Subcutaneous abdominal adipose tissue (tissue), 5 donors: ENCODE data around the gene UBXN10.

ENCODE experiments used
- H3K27ac ChIP-seq: one replicate; pipeline ENCODE4 v1.7.0; 2013; ENCODE audit warnings: low read depth, mild to moderate bottlenecking, inconsistent platforms, low read length, moderate library complexity
- H3K27me3 ChIP-seq, 5 donors: one replicate each; pipeline ENCODE4 v1.7.0; 2013; ENCODE audit warnings: low read length in 5 of 5, inconsistent platforms in 1 of 5; ENCODE audit not compliant: control insufficient read depth in 5 of 5, insufficient read depth in 4 of 5
- H3K36me3 ChIP-seq, 5 donors: one replicate each; pipeline ENCODE4 v1.7.0; 2013; ENCODE audit warnings: low read length in 5 of 5; ENCODE audit not compliant: control insufficient read depth in 5 of 5, insufficient read depth in 5 of 5
- H3K4me1 ChIP-seq, 5 donors: one replicate each; pipeline ENCODE4 v1.7.0; 2013; ENCODE audit warnings: low read length in 5 of 5, mild to moderate bottlenecking in 3 of 5, moderate library complexity in 1 of 5; ENCODE audit not compliant: control insufficient read depth in 5 of 5, insufficient read depth in 5 of 5
- H3K4me3 ChIP-seq, 5 donors: one replicate each; pipeline ENCODE4 v1.7.0; 2013; ENCODE audit warnings: low read length in 5 of 5, low read depth in 1 of 5
- H3K9ac ChIP-seq, 5 donors: one replicate each; pipeline ENCODE4 v1.7.0; 2013; ENCODE audit warnings: low read length in 5 of 5, mild to moderate bottlenecking in 4 of 5, moderate library complexity in 3 of 5
- H3K9me3 ChIP-seq, 5 donors: one replicate each; pipeline ENCODE4 v1.7.0; 2013; ENCODE audit warnings: low read length in 5 of 5; ENCODE audit not compliant: control insufficient read depth in 5 of 5
- donor health status: healthy.
- donor health status: healthy.
- donor health status: healthy.
- donor health status: healthy.
- donor health status: healthy.

UBXN10 gene

DNA sequence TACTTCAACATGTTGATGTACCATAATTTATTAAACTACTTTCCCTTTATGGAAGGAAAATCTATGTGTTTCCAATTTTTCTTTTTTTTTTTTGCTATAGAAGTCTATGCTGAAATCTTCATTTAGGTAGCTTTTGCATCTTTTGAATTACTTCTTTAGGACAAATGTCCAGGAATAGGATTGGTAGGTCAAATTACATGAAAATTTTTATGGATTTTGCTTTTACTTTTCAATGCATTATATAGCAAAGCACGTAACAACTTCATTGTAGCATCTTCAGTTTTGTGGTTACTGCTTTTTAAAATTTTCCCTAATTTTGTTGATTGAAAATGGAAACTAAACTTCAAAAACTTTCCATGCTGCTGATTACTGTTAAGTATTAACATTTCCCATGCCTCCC is 12.4 kb downstream of the UBXN10 start:
- Histone ChIP-seq H3K4me3 (no peak overlapping the region), H3K27ac (no peak overlapping the region), H3K9ac (no peak overlapping the region), H3K9me3 (no peaks in the 10 kb centered on the region), H3K4me1 (peaks cover 0 to 9% (median 5%) of the 10 kb centered on the region in 5 donors), H3K27me3 (peaks cover 0 to 4% (median 0%) of the 10 kb centered on the region in 5 donors), H3K36me3 (no peaks in the 10 kb centered on the region)

DNA sequence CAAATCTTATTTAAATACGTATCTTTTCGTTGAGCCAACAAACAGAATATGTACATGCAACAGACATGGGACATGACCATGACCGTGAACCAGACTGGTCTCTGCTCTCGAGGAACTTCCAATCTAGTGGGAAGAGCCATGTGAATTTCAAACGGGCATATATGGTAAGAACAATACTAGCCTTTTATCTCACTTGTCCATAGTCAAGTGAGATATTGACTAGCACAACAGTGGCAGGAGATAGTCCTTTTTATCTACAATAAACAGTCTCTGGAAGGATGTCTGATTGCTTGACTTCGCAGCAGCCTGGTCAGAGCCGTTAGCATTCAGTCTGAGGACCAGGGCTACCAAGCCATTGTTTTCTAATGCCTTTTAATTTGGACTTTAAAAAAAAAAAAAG is 13.0 kb downstream of the UBXN10 start:
- no peak overlapping the region for H3K9ac ChIP-seq
- H3K9me3 ChIP-seq: no peaks in the 10 kb centered on the region
- peaks cover 0 to 6% (median 0%) of the 10 kb centered on the region in 5 donors for H3K27me3 ChIP-seq
- no peak overlapping the region for H3K27ac ChIP-seq
- peaks cover 0 to 9% (median 5%) of the 10 kb centered on the region in 5 donors for H3K4me1 ChIP-seq
- H3K36me3 ChIP-seq: no peaks in the 10 kb centered on the region
- no peak overlapping the region for H3K4me3 ChIP-seq

DNA sequence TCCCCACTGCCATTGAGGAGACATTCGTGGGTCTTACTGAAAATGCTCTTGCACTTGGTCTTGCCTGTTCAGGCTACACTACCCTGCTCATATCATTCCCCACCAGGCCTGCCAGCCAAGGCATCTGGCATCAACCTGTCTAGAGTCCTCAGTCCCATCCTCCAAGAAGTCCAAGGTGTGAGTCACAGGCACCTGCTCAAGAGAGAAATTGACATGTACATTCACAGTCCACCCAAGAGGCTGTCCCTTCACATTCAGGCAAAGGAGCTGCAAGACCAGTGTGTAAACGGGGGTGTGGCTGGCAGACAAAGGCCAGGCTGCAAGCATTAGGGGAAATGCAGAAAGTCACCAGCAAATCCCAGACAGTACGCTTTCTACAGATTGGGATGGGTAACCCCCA is 13.5 kb downstream of the UBXN10 start:
- no peaks in the 10 kb centered on the region for H3K36me3 ChIP-seq
- H3K27me3 ChIP-seq: peaks cover 0 to 6% (median 0%) of the 10 kb centered on the region in 5 donors
- H3K27ac ChIP-seq: no peak overlapping the region
- H3K9me3 ChIP-seq: no peaks in the 10 kb centered on the region
- H3K9ac ChIP-seq: no peak overlapping the region
- H3K4me1 ChIP-seq: peaks cover 0 to 7% (median 5%) of the 10 kb centered on the region in 5 donors
- H3K4me3 ChIP-seq: no peak overlapping the region

DNA sequence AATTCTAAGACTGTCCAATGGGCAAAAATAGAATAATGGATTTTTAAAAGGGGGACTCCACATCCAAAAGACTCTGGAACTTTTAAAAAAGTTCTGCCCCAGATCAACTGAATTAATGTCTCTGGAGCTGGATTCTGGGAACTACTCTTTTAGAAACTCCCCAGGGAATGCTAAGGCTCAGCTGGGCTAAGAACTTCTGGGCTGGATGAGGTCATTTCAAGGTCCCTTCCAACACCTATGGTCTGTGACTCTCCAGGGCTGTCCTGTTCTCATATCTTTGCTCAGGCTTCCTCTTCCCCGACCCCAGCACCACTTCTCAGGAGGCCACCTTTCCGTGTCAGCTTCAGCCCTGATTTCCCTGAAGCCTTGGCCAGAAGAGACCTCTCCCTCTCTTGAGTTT is 13.9 kb downstream of the UBXN10 start:
- H3K9ac ChIP-seq: no peak overlapping the region
- peaks cover 0 to 6% (median 0%) of the 10 kb centered on the region in 5 donors for H3K27me3 ChIP-seq
- no peaks in the 10 kb centered on the region for H3K36me3 ChIP-seq
- no peak overlapping the region for H3K4me3 ChIP-seq
- no peaks in the 10 kb centered on the region for H3K9me3 ChIP-seq
- peaks cover 0 to 4% (median 3%) of the 10 kb centered on the region in 5 donors for H3K4me1 ChIP-seq
- no peak overlapping the region for H3K27ac ChIP-seq

DNA sequence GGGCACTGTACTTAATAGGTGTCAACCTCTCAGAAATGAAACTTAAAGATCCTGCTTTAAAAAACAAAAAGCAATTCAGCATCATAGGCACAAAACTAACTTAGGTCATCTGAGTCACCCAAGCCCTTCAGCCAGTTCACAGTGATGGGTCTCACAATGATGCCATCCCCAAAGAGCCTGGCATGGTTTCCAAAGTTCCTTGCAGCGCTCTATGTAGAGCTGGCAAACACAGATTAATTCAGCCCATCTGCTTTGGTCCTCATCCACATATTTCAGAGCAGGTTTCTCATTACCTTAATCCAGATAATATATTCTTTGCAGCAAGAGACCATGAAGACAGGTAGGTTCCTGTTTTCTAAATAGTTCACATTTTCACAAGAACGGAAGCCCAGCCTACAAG is 15.1 kb downstream of the UBXN10 start:
- H3K9ac ChIP-seq: no peak overlapping the region
- no peaks in the 10 kb centered on the region for H3K9me3 ChIP-seq
- H3K36me3 ChIP-seq: no peaks in the 10 kb centered on the region
- no peak overlapping the region for H3K4me3 ChIP-seq
- H3K27me3 ChIP-seq: peaks cover 0 to 4% (median 0%) of the 10 kb centered on the region in 5 donors
- peaks cover 0 to 8% (median 7%) of the 10 kb centered on the region in 5 donors for H3K4me1 ChIP-seq
- H3K27ac ChIP-seq: no peak overlapping the region

DNA sequence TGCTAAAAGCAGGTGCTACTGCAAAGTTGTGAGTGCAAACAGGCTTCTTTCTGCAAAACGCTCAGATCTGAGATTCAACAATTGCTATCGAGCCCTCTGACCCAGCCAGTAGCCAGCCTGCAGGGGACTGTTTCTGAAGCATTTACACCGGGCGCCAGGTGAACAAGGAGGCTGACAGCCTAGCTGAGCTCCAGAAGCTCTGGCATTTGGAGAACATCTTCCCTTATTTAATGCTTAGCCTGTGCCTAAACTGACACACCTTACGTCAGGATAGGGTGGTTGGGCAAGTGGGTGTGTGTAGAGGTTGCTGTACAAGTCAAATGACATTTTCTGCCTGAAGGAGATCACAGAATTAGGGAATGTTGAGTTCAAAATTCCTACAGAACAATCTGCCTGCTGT is 16.3 kb downstream of the UBXN10 start:
- Histone ChIP-seq H3K4me3 (no peak overlapping the region), H3K27me3 (peaks cover 0 to 3% (median 0%) of the 10 kb centered on the region in 5 donors), H3K4me1 (peaks cover 0 to 8% (median 7%) of the 10 kb centered on the region in 5 donors), H3K9ac (no peak overlapping the region), H3K27ac (no peak overlapping the region), H3K9me3 (no peaks in the 10 kb centered on the region), H3K36me3 (no peaks in the 10 kb centered on the region)

DNA sequence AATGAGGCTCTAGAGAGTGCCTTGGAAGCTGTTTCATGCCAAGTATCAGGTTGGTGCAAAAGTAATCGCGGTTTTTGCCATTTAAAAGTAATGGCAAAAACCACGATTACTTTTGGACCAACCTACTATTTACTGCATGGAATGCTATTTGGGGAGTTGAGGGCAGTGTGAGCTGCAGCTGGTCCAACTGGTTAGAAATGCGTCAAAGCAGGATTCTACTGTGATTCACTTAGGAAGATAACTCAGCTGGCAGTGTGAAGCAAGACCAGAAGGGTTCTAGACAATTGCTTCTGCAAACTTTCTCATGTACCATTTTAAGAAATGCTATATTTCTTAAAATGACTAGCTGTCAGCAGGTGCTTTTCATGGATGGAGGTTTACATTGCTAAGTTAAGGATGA is 21.6 kb downstream of the UBXN10 start:
- Histone ChIP-seq H3K9ac (no peak overlapping the region), H3K36me3 (no peaks in the 10 kb centered on the region), H3K4me1 (peaks cover 0 to 14% (median 7%) of the 10 kb centered on the region in 5 donors), H3K27me3 (peaks cover 0 to 8% (median 0%) of the 10 kb centered on the region in 5 donors), H3K27ac (no peak overlapping the region), H3K4me3 (no peak overlapping the region), H3K9me3 (no peaks in the 10 kb centered on the region)

DNA sequence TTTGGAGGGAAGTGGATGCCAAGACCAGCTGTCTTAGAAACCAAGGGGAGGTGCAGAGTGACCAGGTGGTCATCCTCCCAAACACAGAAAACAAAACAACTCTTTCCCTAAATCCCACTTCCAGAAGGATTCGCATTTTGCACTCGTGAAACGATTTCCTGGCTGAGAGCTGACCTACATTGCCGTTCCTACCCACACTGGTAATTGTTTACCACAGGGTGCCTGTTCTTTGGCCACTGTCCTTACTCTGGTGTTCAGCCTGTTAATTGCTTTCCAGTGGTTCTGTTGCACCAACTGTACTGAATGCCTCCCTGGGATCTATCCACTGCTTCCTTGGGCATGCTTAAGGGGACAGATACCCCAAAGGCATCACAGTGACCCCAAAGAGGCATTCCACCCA is 23.6 kb downstream of the UBXN10 start:
- Histone ChIP-seq H3K9ac (no peak overlapping the region), H3K27me3 (peaks cover 0 to 8% (median under 1%) of the 10 kb centered on the region in 5 donors), H3K4me3 (no peak overlapping the region), H3K4me1 (peaks cover 0 to 21% (median 11%) of the 10 kb centered on the region in 5 donors), H3K9me3 (no peaks in the 10 kb centered on the region), H3K36me3 (no peaks in the 10 kb centered on the region), H3K27ac (no peak overlapping the region)

DNA sequence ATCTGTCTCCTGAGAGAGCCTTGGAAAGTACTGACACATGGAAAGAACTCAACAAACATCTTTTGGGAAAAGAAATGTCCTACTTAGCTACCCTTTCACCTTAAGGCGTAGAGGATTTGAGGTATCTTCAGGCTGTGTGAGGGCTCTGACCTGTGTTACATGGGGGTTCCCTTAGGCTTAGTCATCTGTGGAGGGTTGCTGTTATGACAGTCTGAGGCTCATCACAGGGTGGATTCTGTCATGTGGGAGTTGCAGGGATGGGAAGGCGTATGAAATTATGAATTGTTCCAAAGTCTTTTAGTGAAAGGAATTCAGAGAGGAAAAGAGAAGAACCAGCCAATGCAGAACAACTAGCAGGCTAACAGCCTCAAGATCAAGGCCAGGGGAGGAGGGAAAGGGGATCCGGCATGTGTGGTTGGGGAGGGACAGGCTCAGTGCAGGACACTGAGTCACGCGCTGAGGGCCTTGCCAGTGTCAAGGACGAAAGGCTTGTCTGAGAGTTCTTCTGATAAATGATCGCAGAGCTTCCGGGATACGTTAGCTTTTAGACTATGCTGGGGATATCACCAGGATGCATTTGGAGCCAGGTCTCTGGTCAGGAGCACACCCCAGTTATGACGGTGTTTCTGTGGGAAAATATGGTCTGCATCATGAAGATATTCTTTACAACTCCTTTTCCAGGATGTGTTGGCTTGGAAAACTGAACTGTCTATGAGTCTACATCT is 25.0 kb downstream of the UBXN10 start:
- H3K9me3 ChIP-seq: no peaks in the 10 kb centered on the region
- no peak overlapping the region for H3K4me3 ChIP-seq
- no peaks in the 10 kb centered on the region for H3K36me3 ChIP-seq
- H3K4me1 ChIP-seq: peaks cover 0 to 14% (median 9%) of the 10 kb centered on the region in 5 donors
- no peak overlapping the region for H3K9ac ChIP-seq
- peaks cover 0 to 8% (median 5%) of the 10 kb centered on the region in 5 donors for H3K27me3 ChIP-seq
- H3K27ac ChIP-seq: no peak overlapping the region

DNA sequence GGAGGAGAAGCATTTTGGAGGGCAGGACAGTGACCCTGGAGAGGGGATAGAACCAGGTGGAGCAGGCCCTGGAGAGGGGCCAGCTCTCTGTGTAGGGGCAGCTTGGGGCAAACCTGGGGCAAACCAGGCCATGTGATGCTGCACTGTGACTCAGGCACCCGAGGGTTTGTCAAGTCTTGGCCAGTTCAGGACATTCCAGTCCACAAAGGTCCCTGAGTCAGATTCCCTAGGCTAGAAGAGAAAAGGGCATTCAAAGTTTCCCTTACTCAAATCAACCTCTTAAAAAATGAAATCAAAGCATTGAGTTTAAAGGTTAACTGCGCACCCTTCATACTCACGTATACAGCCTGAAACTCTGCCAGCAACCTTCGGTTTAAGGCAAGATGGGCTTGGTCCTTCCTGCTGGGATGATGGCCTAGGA is 25.6 kb downstream of the UBXN10 start:
- peaks cover 0 to 11% (median 7%) of the 10 kb centered on the region in 5 donors for H3K27me3 ChIP-seq
- no peak overlapping the region for H3K9ac ChIP-seq
- peaks cover 0 to 14% (median 9%) of the 10 kb centered on the region in 5 donors for H3K4me1 ChIP-seq
- no peaks in the 10 kb centered on the region for H3K36me3 ChIP-seq
- H3K9me3 ChIP-seq: peaks cover 0 to 3% (median 0%) of the 10 kb centered on the region in 5 donors
- H3K27ac ChIP-seq: no peak overlapping the region
- H3K4me3 ChIP-seq: no peak overlapping the region
